Breast epithelium (tissue), 4 donors: ENCODE measurements around the gene CPED1. TPM values are rescaled to one million over a fixed set of nuclear protein-coding genes. Genes with fewer than 3 reads are reported as not detected.

Experiments used
- DNase-seq, 2 donors: peaks; one replicate each; pipeline ENCODE4 v3.0.0-alpha.2; 2019; ENCODE audit warnings: low spot score in 2 of 2
- H3K27ac ChIP-seq, 2 donors: fragments of 200-600 bp; sonication (generic) in 1 of 2; one replicate each; pipeline ENCODE4 v1.5.1; 2016 to 2019; ENCODE audit warnings: mild to moderate bottlenecking in 1 of 2
- H3K27me3 ChIP-seq, 2 donors: fragments of 200-600 bp; sonication (generic) in 1 of 2; one replicate each; pipeline versions ENCODE4 v1.5.1 to v1.6.0; 2017 to 2019; ENCODE audit warnings: control low read depth in 1 of 2, mild to moderate bottlenecking in 1 of 2
- H3K36me3 ChIP-seq: fragments of 200-600 bp; one replicate; pipeline ENCODE4 v1.5.1; 2019
- H3K4me1 ChIP-seq, 2 donors: fragments of 200-600 bp; sonication (generic); one replicate each; pipeline ENCODE4 v1.5.1; 2016 to 2019; ENCODE audit warnings: control low read depth in 1 of 2
- H3K4me3 ChIP-seq, 3 donors: fragments of 200-600 bp; sonication (generic); 1 replicate in 2 of 3; 2 replicates in 1 of 3; pipeline ENCODE4 v1.5.1; 2016 to 2019; ENCODE audit warnings: mild to moderate bottlenecking in 3 of 3, moderate library complexity in 2 of 3
- H3K9me3 ChIP-seq, 2 donors: fragments of 200-600 bp; sonication (generic) in 1 of 2; one replicate each; pipeline ENCODE4 v1.5.1; 2016 to 2019; ENCODE audit warnings: control low read depth in 1 of 2
- CTCF ChIP-seq, 3 donors: fragments of 450-650 bp; IDR thresholded peaks; one replicate each; pipeline ENCODE4 v1.5.1; 2016 to 2017; ENCODE audit warnings: antibody characterized with exemption in 3 of 3, mild to moderate bottlenecking in 3 of 3, moderate library complexity in 3 of 3
- POLR2A ChIP-seq: fragments of 450-650 bp; IDR thresholded peaks from one replicate; pipeline ENCODE4 v1.6.1; 2016; ENCODE audit warnings: antibody characterized with exemption, mild to moderate bottlenecking, moderate library complexity
- POLR2AphosphoS5 ChIP-seq, 3 donors: sonication (generic); formaldehyde crosslinking; IDR thresholded peaks; one replicate each; pipeline ENCODE4 v1.6.1; 2017; ENCODE audit warnings: antibody characterized with exemption in 3 of 3
- intact Hi-C: fragments of 100-400 bp; cut with DNase I; formaldehyde crosslinking; loops from one replicate; pipeline ENCODE4 v1.15.1; 2023; ENCODE audit warnings: low total_unique reads
- total RNA-seq, 3 donors: library from RNA; depleted of rRNA; stranded (reverse); fragments of >200 nt; gene quantifications; one replicate each; pipeline ENCODE4 v1.1.0, GENCODE V29; 2016

The CPED1 gene
- total RNA-seq, 3 donors from 2014 or later, result 14.3 to 29.3 (median 15.4) TPM

DNA sequence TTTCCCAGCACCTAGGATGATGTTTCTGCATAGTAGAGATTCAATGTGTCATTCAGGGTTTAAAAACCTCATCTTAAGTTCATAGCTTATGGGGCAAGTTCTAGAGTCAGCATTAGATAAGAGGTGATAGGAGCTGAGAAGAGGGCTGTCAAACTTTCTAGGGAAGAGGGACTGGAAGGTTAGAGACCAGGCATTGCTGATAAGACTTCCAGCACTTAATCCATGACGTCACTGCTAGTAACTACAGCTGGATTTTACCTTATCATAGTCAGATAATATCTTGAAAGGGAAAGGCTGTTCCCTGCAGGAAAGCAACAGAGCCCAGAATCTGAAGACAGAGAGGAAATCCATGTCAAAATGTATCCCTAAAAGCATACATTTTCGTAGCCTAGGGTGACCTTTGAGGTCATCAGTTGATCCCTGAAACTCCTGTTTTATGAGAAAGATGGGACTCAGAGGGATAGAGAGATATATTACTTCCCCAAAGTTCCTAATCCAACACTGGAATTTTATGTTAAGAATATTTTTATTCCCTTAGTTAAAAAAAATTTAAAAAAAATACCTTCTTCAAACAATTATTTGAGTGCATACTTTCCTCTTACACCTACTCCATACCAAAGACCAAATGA is 3.3 kb upstream of the CPED1 start:
- intact Hi-C loops, result loop anchor here (2.0 to 10.0 kb wide), 2 partner anchors 48 to 100 kb away; no protein-coding TSS in a partner anchor
- Histone ChIP-seq H3K27ac (no peak overlapping the region), H3K4me1 (no peaks in the 10 kb centered on the region)

DNA sequence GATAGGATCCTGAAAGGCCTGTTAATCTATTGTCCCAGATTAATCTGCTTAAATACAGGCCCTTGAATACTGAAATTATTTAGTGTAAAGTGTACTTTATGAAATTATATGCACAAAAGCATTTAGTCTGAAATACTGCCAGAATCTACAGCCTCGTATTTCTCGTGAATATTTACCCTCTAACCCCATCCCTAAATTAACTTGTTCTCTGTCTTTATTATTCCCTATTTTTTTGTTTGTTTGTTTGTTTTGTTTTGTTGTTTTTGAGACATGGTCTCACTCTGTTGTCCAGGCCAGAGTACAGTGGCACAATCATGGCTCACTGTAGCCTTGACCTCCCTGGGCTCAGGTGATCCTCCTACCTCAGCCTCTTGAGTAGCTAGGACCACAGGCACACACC is 2.7 kb upstream of the CPED1 start:
- TF ChIP-seq CTCF (IDR thresholded peaks at IDR 0.05) (no peak), POLR2AphosphoS5 (IDR thresholded peaks at IDR 0.05) (no peak), POLR2A (no peak)
- H3K9me3 ChIP-seq, result no peaks in the 10 kb centered on the region
- no peak overlapping the region for H3K4me3 ChIP-seq
- peaks cover 0 to 7% of the 10 kb centered on the region in 2 donors for H3K27me3 ChIP-seq
- H3K4me1 ChIP-seq, result no peaks in the 10 kb centered on the region
- DNase-seq, result no peak
- no peaks in the 10 kb centered on the region for H3K36me3 ChIP-seq
- intact Hi-C loops, result loop anchor here (2.0 to 10.0 kb wide), 2 partner anchors 49 to 99 kb away; no protein-coding TSS in a partner anchor
- H3K27ac ChIP-seq, result no peak overlapping the region

More for the DNA sequence above, 3.3 kb upstream of the CPED1 start:
- Histone ChIP-seq H3K4me3 (no peak overlapping the region), H3K27me3 (peaks cover 0 to 7% of the 10 kb centered on the region in 2 donors), H3K9me3 (no peaks in the 10 kb centered on the region), H3K36me3 (no peaks in the 10 kb centered on the region)
- no peak for DNase-seq
- TF ChIP-seq CTCF (IDR thresholded peaks at IDR 0.05) (no peak), POLR2AphosphoS5 (IDR thresholded peaks at IDR 0.05) (no peak), POLR2A (no peak)

GRCh38 chr7:120986650-120987049 is 1.9 kb upstream of the CPED1 start:
- no peak overlapping the region for H3K4me3 ChIP-seq
- no peak for DNase-seq
- no peaks in the 10 kb centered on the region for H3K36me3 ChIP-seq
- no peak overlapping the region for H3K27ac ChIP-seq
- H3K9me3 ChIP-seq, result no peaks in the 10 kb centered on the region
- TF ChIP-seq POLR2A (no peak), CTCF (IDR thresholded peaks at IDR 0.05) (no peak), POLR2AphosphoS5 (IDR thresholded peaks at IDR 0.05) (no peak)
- no peaks in the 10 kb centered on the region for H3K4me1 ChIP-seq
- H3K27me3 ChIP-seq, result peaks cover 0 to 7% of the 10 kb centered on the region in 2 donors
- intact Hi-C loops, result loop anchor here (10.0 kb wide), 1 partner anchor 98 kb away; no protein-coding TSS in a partner anchor

- Histone ChIP-seq H3K4me3 (peak overlapping the region; percentile 51 to 65 (median 53)), H3K27ac (peak overlapping the region in 1 of 2 donors; percentile 77), H3K36me3 (no peaks in the 10 kb centered on the region), H3K9me3 (no peaks in the 10 kb centered on the region), H3K4me1 (no peaks in the 10 kb centered on the region), H3K27me3 (peaks cover 0 to 7% of the 10 kb centered on the region in 2 donors)
- no peak for DNase-seq
- TF ChIP-seq POLR2A, result no peak
- TF ChIP-seq POLR2AphosphoS5 (IDR thresholded peaks at IDR 0.05), result no peak
- no peak for TF ChIP-seq CTCF (IDR thresholded peaks at IDR 0.05)
- intact Hi-C loops, result loop anchor here (10.0 kb wide), 1 partner anchor 98 kb away; no protein-coding TSS in a partner anchor
These were observed 1.2 kb upstream of the CPED1 start for GRCh38 chr7:120987280-120987679.
